ENCODE results near the gene PIEZO2. TPM values are rescaled to one million over a fixed set of nuclear protein-coding genes. Genes with fewer than 3 reads are reported as not detected.

PIEZO2 gene
- total and polyA plus RNA-seq, 10 donors = 0.42 to 13.0 (median 8.0) TPM

DNA sequence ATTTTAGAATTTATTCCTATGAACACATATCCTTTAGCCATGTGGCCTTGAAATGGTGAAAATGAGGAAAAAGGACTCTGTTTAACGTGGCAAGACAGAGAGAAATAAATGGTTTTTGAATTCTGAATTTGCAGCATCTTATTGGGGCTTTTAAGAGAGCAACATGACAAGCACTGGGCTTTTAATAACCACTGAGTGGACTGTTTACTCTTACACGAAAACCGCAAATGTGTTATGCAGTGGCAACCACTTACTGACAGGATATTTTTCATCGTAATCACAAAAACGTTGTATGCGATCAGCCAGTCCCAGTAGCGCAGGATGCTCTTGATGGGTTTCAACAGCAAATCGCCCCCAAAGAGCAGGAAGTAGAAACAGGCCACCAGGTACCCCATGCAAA, 397.0 kb downstream of the PIEZO2 start:
- DNase-seq = no peak
- H3K27me3 ChIP-seq (replicated peaks in 1 of 7) = no peaks in the 10 kb centered on the region
- no peak overlapping the region for H3K27ac ChIP-seq
- H3K4me3 ChIP-seq = no peak overlapping the region
- WGBS, 5 donors = 71 to 84% (median 78%) methylated on average over 8 of the region's 8 CpGs
- TF ChIP-seq POLR2A (IDR thresholded peaks at IDR 0.05) (no peak), POLR2AphosphoS5 (IDR thresholded peaks at IDR 0.05) (no peak)
- TF ChIP-seq, protein P1, sequence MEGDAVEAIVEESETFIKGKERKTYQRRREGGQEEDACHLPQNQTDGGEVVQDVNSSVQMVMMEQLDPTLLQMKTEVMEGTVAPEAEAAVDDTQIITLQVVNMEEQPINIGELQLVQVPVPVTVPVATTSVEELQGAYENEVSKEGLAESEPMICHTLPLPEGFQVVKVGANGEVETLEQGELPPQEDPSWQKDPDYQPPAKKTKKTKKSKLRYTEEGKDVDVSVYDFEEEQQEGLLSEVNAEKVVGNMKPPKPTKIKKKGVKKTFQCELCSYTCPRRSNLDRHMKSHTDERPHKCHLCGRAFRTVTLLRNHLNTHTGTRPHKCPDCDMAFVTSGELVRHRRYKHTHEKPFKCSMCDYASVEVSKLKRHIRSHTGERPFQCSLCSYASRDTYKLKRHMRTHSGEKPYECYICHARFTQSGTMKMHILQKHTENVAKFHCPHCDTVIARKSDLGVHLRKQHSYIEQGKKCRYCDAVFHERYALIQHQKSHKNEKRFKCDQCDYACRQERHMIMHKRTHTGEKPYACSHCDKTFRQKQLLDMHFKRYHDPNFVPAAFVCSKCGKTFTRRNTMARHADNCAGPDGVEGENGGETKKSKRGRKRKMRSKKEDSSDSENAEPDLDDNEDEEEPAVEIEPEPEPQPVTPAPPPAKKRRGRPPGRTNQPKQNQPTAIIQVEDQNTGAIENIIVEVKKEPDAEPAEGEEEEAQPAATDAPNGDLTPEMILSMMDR (IDR thresholded peaks at IDR 0.05 in 8 of 11, conservative IDR thresholded peaks at IDR 0.05 in 3 of 11) = no peak
- no peaks in the 10 kb centered on the region for H3K4me1 ChIP-seq
- H3K9me3 ChIP-seq = no peaks in the 10 kb centered on the region
- H3K36me3 ChIP-seq = no peaks in the 10 kb centered on the region
- intact Hi-C loops (cut with DNase I; ENCODE audit: low total_unique reads) = no loop called here

DNA sequence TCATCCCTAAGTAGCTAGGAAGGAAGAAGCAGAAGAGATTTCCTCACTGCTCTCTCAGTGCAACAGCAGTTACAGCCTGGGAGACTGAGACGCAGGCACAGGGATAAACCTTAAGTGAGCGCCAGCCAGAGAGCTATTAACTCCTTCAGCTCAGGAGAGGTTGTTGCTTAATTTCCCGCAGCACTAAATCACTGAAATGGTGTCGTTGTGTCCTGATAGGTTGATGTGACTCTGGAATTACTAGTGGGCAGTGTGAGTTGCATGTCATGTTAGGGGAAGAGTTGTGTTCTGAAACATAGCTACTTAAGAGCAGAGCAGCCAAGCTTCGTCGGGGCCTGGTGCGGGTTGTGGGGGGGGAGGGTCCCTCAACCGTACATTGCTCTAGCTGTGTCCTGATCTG, 397.7 kb downstream of the PIEZO2 start:
- Histone ChIP-seq H3K27ac (no peak overlapping the region), H3K27me3 (replicated peaks in 1 of 7) (no peaks in the 10 kb centered on the region), H3K36me3 (no peaks in the 10 kb centered on the region), H3K4me3 (no peak overlapping the region), H3K4me1 (no peaks in the 10 kb centered on the region), H3K9me3 (no peaks in the 10 kb centered on the region)
- no peak for DNase-seq
- intact Hi-C loops (cut with DNase I; ENCODE audit: low total_unique reads) = no loop called here
- 78 to 85% (median 82%) methylated on average over 8 of the region's 8 CpGs for WGBS, 5 donors
- TF ChIP-seq, protein P1 (IDR thresholded peaks at IDR 0.05 in 8 of 11, conservative IDR thresholded peaks at IDR 0.05 in 3 of 11) = no peak
- TF ChIP-seq POLR2AphosphoS5 (IDR thresholded peaks at IDR 0.05) = no peak

DNA sequence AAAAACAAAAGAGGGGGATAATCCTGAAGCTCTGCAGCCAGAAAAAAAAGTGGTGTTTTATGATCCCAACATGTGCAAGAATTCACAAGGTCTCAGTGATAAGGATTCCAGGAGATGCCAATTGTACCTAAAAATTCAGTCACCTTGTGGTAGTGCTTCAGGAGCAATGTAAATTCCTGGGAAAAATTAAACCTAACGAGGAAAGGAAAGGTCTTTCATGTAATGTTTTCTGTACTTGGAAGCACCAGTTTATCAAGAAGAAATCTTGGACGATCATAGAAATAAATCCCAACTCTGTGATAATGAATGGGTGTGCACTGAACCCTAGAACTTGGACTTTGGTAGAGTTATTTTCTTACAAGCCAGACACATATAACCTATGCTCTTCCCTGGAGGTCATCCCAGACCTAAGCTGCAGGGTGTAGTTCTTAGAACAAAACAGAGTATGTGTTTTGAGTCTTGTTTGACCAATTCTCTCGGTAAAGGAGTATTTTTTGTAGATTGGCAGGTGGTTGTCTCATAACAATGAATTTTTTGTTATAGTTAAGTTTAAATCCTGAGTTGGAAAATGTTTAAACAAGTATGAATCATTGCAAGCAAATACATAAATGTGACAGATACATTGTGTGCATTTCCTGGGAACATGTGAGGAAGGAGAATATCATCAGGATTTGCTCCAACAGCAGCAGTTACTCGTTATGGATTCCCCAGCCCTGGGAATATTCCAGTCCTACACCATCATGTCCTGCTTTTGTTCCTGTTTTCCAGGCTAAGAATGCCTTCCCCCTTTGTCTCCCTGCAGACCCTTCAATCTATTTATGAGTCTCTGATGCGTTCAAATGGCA, 399.0 kb downstream of the PIEZO2 start:
- Histone ChIP-seq H3K27me3 (replicated peaks in 1 of 7) (no peaks in the 10 kb centered on the region), H3K27ac (no peak overlapping the region), H3K4me3 (no peak overlapping the region), H3K36me3 (no peaks in the 10 kb centered on the region), H3K4me1 (no peaks in the 10 kb centered on the region), H3K9me3 (no peaks in the 10 kb centered on the region)
- intact Hi-C loops (cut with DNase I; ENCODE audit: low total_unique reads) = no loop called here
- TF ChIP-seq, protein P1 (IDR thresholded peaks at IDR 0.05 in 8 of 11, conservative IDR thresholded peaks at IDR 0.05 in 3 of 11) = no peak
- TF ChIP-seq POLR2A (IDR thresholded peaks at IDR 0.05) = no peak
- no peak for TF ChIP-seq POLR2AphosphoS5 (IDR thresholded peaks at IDR 0.05)
- no peak for DNase-seq
- WGBS, 5 donors = 65 to 75% (median 69%) methylated on average over 5 of the region's 5 CpGs

DNA sequence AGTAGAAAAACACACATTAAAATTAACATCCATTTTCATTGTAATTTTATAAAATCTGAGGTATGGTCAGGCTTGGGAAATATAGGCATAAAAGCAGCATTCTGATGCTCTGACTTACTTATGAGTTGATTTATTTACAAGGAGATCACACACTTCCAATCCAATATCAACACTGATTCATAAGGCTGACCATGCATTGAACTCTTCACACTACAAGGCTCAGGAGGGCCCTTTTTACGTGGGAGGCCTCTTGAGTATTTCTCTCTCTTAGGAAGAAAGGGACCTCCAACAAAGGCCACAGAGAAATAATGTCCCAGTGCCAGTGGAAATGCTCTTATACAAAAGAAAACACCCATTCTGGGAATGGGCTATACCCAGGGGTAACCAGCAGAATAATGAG, 400.7 kb downstream of the PIEZO2 start:
- intact Hi-C loops (cut with DNase I; ENCODE audit: low total_unique reads) = no loop called here
- TF ChIP-seq, protein P1 (IDR thresholded peaks at IDR 0.05 in 8 of 11, conservative IDR thresholded peaks at IDR 0.05 in 3 of 11) = no peak
- TF ChIP-seq POLR2A (IDR thresholded peaks at IDR 0.05) (no peak), POLR2AphosphoS5 (IDR thresholded peaks at IDR 0.05) (no peak)
- 66 to 86% (median 78%) methylated on average over 1 of the region's 1 CpG for WGBS, 5 donors

More for the DNA sequence above, 400.7 kb downstream of the PIEZO2 start:
- Histone ChIP-seq H3K36me3 (no peaks in the 10 kb centered on the region), H3K27me3 (replicated peaks in 1 of 7) (no peaks in the 10 kb centered on the region), H3K9me3 (no peaks in the 10 kb centered on the region), H3K4me1 (no peaks in the 10 kb centered on the region), H3K4me3 (no peak overlapping the region), H3K27ac (no peak overlapping the region)
- no peak for DNase-seq

Measured in spleen (tissue), 11 donors.